CD4-positive, alpha-beta T cell (primary cell): Measurements from ENCODE around the gene IGFL1. TPM values are rescaled to one million over a fixed set of nuclear protein-coding genes. Genes with fewer than 3 reads are reported as not detected.

Experiments
- ATAC-seq: fragments of 200-7000 bp; cut with Tn5 transposase; one replicate; pipeline ENCODE4 v1.10.0; 2022; ENCODE audit warnings: mild to moderate bottlenecking; ENCODE audit not compliant: poor library complexity
- CTCF ChIA-PET: fragments of 350-600 bp; sonication (Branson Sonifier 250); formaldehyde crosslinking; loops from one replicate; lab custom pipeline; 2021; ENCODE audit warnings: antibody characterized with exemption, inconsistent platforms; lab: Charles Lee
- POLR2A ChIA-PET: fragments of 350-600 bp; sonication (Branson Sonifier 250); formaldehyde crosslinking; loops from one replicate; lab custom pipeline; 2021; ENCODE audit warnings: antibody characterized with exemption, inconsistent platforms; lab: Charles Lee
- DNase-seq, 14 experiments: peaks; one replicate each; pipeline ENCODE4 v3.0.0-alpha.2; 2013 to 2020; ENCODE audit warnings: mixed read lengths in 2 of 14
- H3K27ac ChIP-seq, 2 donors: one replicate each; pipeline versions ENCODE4 v1.5.1 to v1.7.0; 2013; ENCODE audit warnings: low read length in 2 of 2, low read depth in 1 of 2, mild to moderate bottlenecking in 1 of 2
- H3K27me3 ChIP-seq, 2 experiments: 1 replicate in 1 of 2; 2 replicates in 1 of 2; pipeline versions ENCODE4 v1.6.1 to v1.7.0; 2013; ENCODE audit warnings: low read length in 2 of 2, control low read depth in 1 of 2, mild to moderate bottlenecking in 1 of 2, moderate library complexity in 1 of 2; ENCODE audit not compliant: insufficient read depth in 2 of 2, control insufficient read depth in 1 of 2
- H3K36me3 ChIP-seq: one replicate; pipeline ENCODE4 v1.6.1; 2013; ENCODE audit warnings: low read length, control low read depth; ENCODE audit not compliant: insufficient read depth
- H3K4me1 ChIP-seq: one replicate; pipeline ENCODE4 v1.6.1; 2013; ENCODE audit warnings: low read length, control low read depth; ENCODE audit not compliant: insufficient read depth
- H3K4me3 ChIP-seq: one replicate; pipeline ENCODE4 v1.5.1; 2013; ENCODE audit warnings: mild to moderate bottlenecking, low read length, moderate library complexity
- H3K9me3 ChIP-seq, 2 experiments: 1 replicate in 1 of 2; 2 replicates in 1 of 2; pipeline versions ENCODE4 v1.6.1 to v1.7.0; 2013; ENCODE audit warnings: low read length in 2 of 2, mild to moderate bottlenecking in 2 of 2, control low read depth in 1 of 2, moderate library complexity in 1 of 2; ENCODE audit not compliant: control insufficient read depth in 1 of 2, insufficient read depth in 1 of 2
- H3K27ac Mint-ChIP-seq: one replicate; pipeline ENCODE4 v1.8.0; 2020; ENCODE audit warnings: mixed read lengths
- H3K27me3 Mint-ChIP-seq: one replicate; pipeline ENCODE4 v1.8.0; 2021; ENCODE audit warnings: mixed read lengths
- H3K36me3 Mint-ChIP-seq: one replicate; pipeline ENCODE4 v1.8.0; 2021; ENCODE audit warnings: low read depth, mixed read lengths
- H3K4me1 Mint-ChIP-seq: one replicate; pipeline ENCODE4 v1.8.0; 2021; ENCODE audit warnings: low read depth, mixed read lengths
- H3K4me3 Mint-ChIP-seq: one replicate; pipeline ENCODE4 v1.8.0; 2020; ENCODE audit warnings: mild to moderate bottlenecking, mixed read lengths
- H3K9me3 Mint-ChIP-seq: one replicate; pipeline ENCODE4 v1.8.0; 2020; ENCODE audit warnings: mixed read lengths
- intact Hi-C, 2 experiments: fragments of 100-400 bp; cut with DNase I in 1 of 2; cut with micrococcal nuclease in 1 of 2; formaldehyde crosslinking; loops; one replicate each; pipeline versions ENCODE4 v1.15.1 to v1.9.0; 2023 to 2025; cut with DNase I, micrococcal nuclease
- total RNA-seq, 174 experiments: library from RNA in 2 of 174; stranded (reverse) in 2 of 174; gene quantifications; one replicate each; pipeline ENCODE4 v1.2.3 and lab custom pipeline; 2021 to 2026
- TF ChIP-seq, protein P1 (sequence below): fragments of 200-600 bp; IDR thresholded peaks from one replicate; pipeline ENCODE4 v1.8.0; 2022; ENCODE audit warnings: antibody characterized with exemption, mild to moderate bottlenecking

IGFL1 gene
- total RNA-seq, 2 experiments from 2014 or later: not detected

DNA sequence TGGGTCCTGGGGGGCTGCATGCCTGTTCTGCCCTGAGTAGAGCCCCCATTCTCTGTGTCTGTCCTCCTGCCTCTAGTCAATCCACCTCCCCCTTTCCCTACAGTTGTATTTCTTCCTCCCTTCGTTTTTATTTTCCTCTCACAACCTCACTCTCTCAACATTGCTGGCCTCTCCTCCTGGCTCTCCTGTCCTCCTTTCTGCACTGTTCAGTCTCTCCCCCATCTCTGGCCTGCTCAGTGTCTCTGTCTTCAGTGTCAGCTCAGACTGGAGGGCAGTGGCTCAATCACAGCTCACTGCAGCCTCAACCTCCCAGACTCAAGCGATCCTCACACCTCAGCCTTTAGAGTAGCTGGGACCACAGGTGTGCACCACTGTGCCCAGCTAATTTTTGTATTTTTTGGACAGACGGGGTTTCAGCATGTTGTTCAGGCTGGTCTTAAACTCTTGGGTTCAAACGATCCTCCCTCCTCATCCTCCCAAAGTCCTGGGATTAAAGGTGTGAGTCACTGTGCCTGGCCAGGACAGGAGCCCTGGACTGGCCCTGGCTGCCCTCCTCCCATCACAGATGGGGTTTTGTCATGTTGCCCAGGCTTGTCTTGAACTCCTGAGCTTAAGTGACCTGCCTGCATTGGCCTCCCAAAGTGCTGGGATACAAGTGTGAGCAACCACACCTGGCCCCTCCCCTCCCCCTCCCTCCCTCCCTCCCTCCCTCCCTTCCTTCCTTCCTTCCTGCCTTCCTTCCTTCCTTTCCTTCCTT lies 32.0 kb upstream of the IGFL1 start:
- ChIA-PET POLR2A (no interaction called here), CTCF (no interaction called here)
- Mint-ChIP-seq H3K9me3 (no peaks in the 10 kb centered on the region), H3K4me1 (no peaks in the 10 kb centered on the region), H3K4me3 (no peak overlapping the region), H3K36me3 (no peaks in the 10 kb centered on the region), H3K27ac (no peak overlapping the region), H3K27me3 (peaks cover 55% of the 10 kb centered on the region)
- no peak for ATAC-seq
- H3K27me3 ChIP-seq: peaks cover 8 to 10% of the 10 kb centered on the region in 2 experiments
- H3K9me3 ChIP-seq: no peaks in the 10 kb centered on the region
- intact Hi-C loops: no loop called here
- H3K4me1 ChIP-seq: no peaks in the 10 kb centered on the region
- H3K27ac ChIP-seq: no peak overlapping the region
- H3K4me3 ChIP-seq: no peak overlapping the region
- DNase-seq: no peak
- H3K36me3 ChIP-seq: no peaks in the 10 kb centered on the region
- TF ChIP-seq, protein P1, sequence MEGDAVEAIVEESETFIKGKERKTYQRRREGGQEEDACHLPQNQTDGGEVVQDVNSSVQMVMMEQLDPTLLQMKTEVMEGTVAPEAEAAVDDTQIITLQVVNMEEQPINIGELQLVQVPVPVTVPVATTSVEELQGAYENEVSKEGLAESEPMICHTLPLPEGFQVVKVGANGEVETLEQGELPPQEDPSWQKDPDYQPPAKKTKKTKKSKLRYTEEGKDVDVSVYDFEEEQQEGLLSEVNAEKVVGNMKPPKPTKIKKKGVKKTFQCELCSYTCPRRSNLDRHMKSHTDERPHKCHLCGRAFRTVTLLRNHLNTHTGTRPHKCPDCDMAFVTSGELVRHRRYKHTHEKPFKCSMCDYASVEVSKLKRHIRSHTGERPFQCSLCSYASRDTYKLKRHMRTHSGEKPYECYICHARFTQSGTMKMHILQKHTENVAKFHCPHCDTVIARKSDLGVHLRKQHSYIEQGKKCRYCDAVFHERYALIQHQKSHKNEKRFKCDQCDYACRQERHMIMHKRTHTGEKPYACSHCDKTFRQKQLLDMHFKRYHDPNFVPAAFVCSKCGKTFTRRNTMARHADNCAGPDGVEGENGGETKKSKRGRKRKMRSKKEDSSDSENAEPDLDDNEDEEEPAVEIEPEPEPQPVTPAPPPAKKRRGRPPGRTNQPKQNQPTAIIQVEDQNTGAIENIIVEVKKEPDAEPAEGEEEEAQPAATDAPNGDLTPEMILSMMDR: no peak

DNA sequence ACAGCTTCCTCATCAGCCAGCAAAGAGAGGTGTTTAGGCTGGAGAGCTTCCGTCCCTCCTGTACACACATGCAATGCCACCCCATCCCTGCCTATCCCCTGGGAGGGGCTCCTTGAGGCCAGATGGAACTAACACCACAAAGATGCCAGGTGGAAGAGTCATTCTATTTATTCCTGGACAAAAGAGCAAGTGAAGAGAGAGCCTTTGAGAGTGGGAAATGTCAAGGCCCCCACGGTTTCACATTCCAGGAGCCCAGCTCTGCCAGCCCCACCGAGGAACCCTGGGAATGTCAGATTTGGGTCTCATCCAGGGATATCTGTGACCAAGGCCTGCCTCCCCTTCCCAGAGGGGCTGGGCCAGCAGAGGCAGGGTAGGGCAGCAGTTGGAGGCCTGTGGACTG lies 30.8 kb upstream of the IGFL1 start:
- TF ChIP-seq, protein P1: no peak
- no peak for DNase-seq
- Histone ChIP-seq H3K9me3 (no peaks in the 10 kb centered on the region), H3K4me3 (no peak overlapping the region), H3K4me1 (no peaks in the 10 kb centered on the region), H3K36me3 (no peaks in the 10 kb centered on the region), H3K27ac (no peak overlapping the region), H3K27me3 (peaks cover 7 to 8% of the 10 kb centered on the region in 2 experiments)
- Mint-ChIP-seq H3K9me3 (no peaks in the 10 kb centered on the region), H3K4me3 (no peak overlapping the region), H3K27me3 (peaks cover 56% of the 10 kb centered on the region), H3K4me1 (no peaks in the 10 kb centered on the region), H3K27ac (no peak overlapping the region), H3K36me3 (no peaks in the 10 kb centered on the region)
- ATAC-seq: no peak
- CTCF ChIA-PET: no interaction called here
- intact Hi-C loops: no loop called here
- POLR2A ChIA-PET: no interaction called here

- H3K4me3 ChIP-seq: no peak overlapping the region
- H3K27me3 ChIP-seq: peaks cover 3 to 10% of the 10 kb centered on the region in 2 experiments
- Mint-ChIP-seq H3K4me1 (no peaks in the 10 kb centered on the region), H3K9me3 (no peaks in the 10 kb centered on the region), H3K36me3 (no peaks in the 10 kb centered on the region), H3K27me3 (peaks cover 38% of the 10 kb centered on the region), H3K4me3 (no peak overlapping the region), H3K27ac (no peak overlapping the region)
- ATAC-seq (no peak), DNase-seq (no peak)
- no peaks in the 10 kb centered on the region for H3K36me3 ChIP-seq
- ChIA-PET CTCF (no interaction called here), POLR2A (no interaction called here)
- TF ChIP-seq, protein P1: no peak
- no peaks in the 10 kb centered on the region for H3K4me1 ChIP-seq
- intact Hi-C loops: no loop called here
- no peak overlapping the region for H3K27ac ChIP-seq
- H3K9me3 ChIP-seq: no peaks in the 10 kb centered on the region
Measured at GRCh38 chr19:46201454-46202310, 27.9 kb upstream of the IGFL1 start.
